Cardiac muscle cell (in vitro differentiated cells and primary cell): ENCODE results near the gene ZNF446. TPM values are rescaled to one million over a fixed set of nuclear protein-coding genes. Genes with fewer than 3 reads are reported as not detected.

Source experiments
- DNase-seq, 2 donors: peaks; one replicate each; pipeline versions ENCODE4 v3.0.0 to v3.0.0-alpha.2; 2010 to 2017; ENCODE audit warnings: low read depth in 1 of 2, low spot score in 1 of 2
- H3K27ac ChIP-seq: fragments of 200-600 bp; sonication (generic); 2 replicates; pipeline ENCODE4 v1.5.1; 2016
- H3K27me3 ChIP-seq: fragments of 200-600 bp; sonication (generic); 2 replicates; pipeline ENCODE4 v1.6.0; 2016; ENCODE audit warnings: control low read depth
- H3K36me3 ChIP-seq: fragments of 200-600 bp; sonication (generic); 2 replicates; pipeline ENCODE4 v1.5.1; 2016; ENCODE audit warnings: control low read depth
- H3K4me1 ChIP-seq: fragments of 200-600 bp; sonication (generic); 2 replicates; pipeline ENCODE4 v1.8.1; 2017; ENCODE audit warnings: low read depth, mild to moderate bottlenecking, mixed run types
- H3K4me3 ChIP-seq: fragments of 200-600 bp; sonication (generic); 2 replicates; pipeline ENCODE4 v1.5.1; 2016; ENCODE audit warnings: mild to moderate bottlenecking
- H3K9me3 ChIP-seq: fragments of 200-600 bp; sonication (generic); 2 replicates; pipeline ENCODE4 v1.5.1; 2017; ENCODE audit warnings: low read depth, mild to moderate bottlenecking, control low read depth
- CTCF ChIP-seq: IDR thresholded peaks from 2 replicates; pipeline ENCODE4 v1.5.1; 2012; ENCODE audit warnings: low read depth, mild to moderate bottlenecking, low read length
- polyA plus RNA-seq: library from polyadenylated mRNA; unstranded; fragments of >200 nt; fragmentation: Nextera tagmentation; extraction: Ambion mirVana; gene quantifications from 2 replicates; pipeline ENCODE4 v1.2.1, GENCODE V29; 2016
- total RNA-seq: library from RNA; depleted of rRNA; stranded (reverse); fragments of >200 nt; gene quantifications from 2 replicates; pipeline ENCODE4 v1.2.3, GENCODE V29; 2016

Gene ZNF446
- total RNA-seq (29.0 and 41.1 TPM in 2 replicates), polyA plus RNA-seq (16.3 and 20.5 TPM in 2 replicates)

- Histone ChIP-seq H3K27ac (peak within 1 kb of the TSS; percentile 89), H3K9me3 (no peaks in the 10 kb centered on the region), H3K27me3 (no peaks in the 10 kb centered on the region), H3K36me3 (peaks cover 17% of the 10 kb centered on the region), H3K4me3 (peak within 1 kb of the TSS; percentile 66), H3K4me1 (peaks cover 10% of the 10 kb centered on the region)
- no peak for TF ChIP-seq CTCF
- DNase-seq: peak; percentile 97 to 99
Observed at GRCh38 chr19:58475714-58476497, at the start of gene ZNF446. ZNF446 (plus strand) TSS chr19:58476352; CDS start chr19:58477219, 867 bp downstream.

GRCh38 chr19:58428617-58429016 is 47.5 kb upstream of the ZNF446 start:
- H3K4me3 ChIP-seq: no peak overlapping the region
- no peak overlapping the region for H3K27ac ChIP-seq
- no peaks in the 10 kb centered on the region for H3K36me3 ChIP-seq
- no peak for TF ChIP-seq CTCF
- no peaks in the 10 kb centered on the region for H3K9me3 ChIP-seq
- H3K27me3 ChIP-seq: no peaks in the 10 kb centered on the region
- DNase-seq: no peak
- H3K4me1 ChIP-seq: no peaks in the 10 kb centered on the region

- no peak overlapping the region for H3K4me3 ChIP-seq
Observed at GRCh38 chr19:58429745-58430144, 46.4 kb upstream of the ZNF446 start.

GRCh38 chr19:58434217-58434616 is 41.9 kb upstream of the ZNF446 start:
- TF ChIP-seq CTCF: no peak
- Histone ChIP-seq H3K9me3 (no peaks in the 10 kb centered on the region), H3K4me3 (no peak overlapping the region), H3K27ac (no peak overlapping the region), H3K27me3 (no peaks in the 10 kb centered on the region), H3K36me3 (no peaks in the 10 kb centered on the region), H3K4me1 (no peaks in the 10 kb centered on the region)
- peak in 1 of 2 donors; percentile 14 for DNase-seq

More at GRCh38 chr19:58429745-58430144, 46.4 kb upstream of the ZNF446 start:
- Histone ChIP-seq H3K27ac (no peak overlapping the region), H3K27me3 (no peaks in the 10 kb centered on the region), H3K4me1 (no peaks in the 10 kb centered on the region), H3K9me3 (no peaks in the 10 kb centered on the region), H3K36me3 (no peaks in the 10 kb centered on the region)
- no peak for TF ChIP-seq CTCF
- DNase-seq: no peak

GRCh38 chr19:58439576-58440554 is 36.3 kb upstream of the ZNF446 start, which contains the start of gene ZNF132:
ZNF132 (minus strand) TSS chr19:58440153; CDS start chr19:58439821, 332 bp downstream.
- no peak within 1 kb of the TSS for H3K27ac ChIP-seq
- H3K9me3 ChIP-seq: no peaks in the 10 kb centered on the region
- peak in 1 of 2 donors; percentile 100 for DNase-seq
- H3K4me3 ChIP-seq: no peak within 1 kb of the TSS
- TF ChIP-seq CTCF: no peak
- no peaks in the 10 kb centered on the region for H3K4me1 ChIP-seq
- H3K36me3 ChIP-seq: no peaks in the 10 kb centered on the region
- no peaks in the 10 kb centered on the region for H3K27me3 ChIP-seq
